HG03378 (cell line): ENCODE results near the gene P2RX1.
"Not testable (repeated sequence)": the region's sequence is repeated elsewhere in the genome, so short reads cannot be mapped to it uniquely, and the experiment has no call there.

Experiments used
- ATAC-seq: cut with Tn5 transposase; IDR thresholded peaks from one replicate; pipeline ENCODE4 v1.9.1; 2021; ENCODE audit warnings: mild to moderate bottlenecking, moderate library complexity; ENCODE audit not compliant: unreplicated experiment

The P2RX1 gene

DNA sequence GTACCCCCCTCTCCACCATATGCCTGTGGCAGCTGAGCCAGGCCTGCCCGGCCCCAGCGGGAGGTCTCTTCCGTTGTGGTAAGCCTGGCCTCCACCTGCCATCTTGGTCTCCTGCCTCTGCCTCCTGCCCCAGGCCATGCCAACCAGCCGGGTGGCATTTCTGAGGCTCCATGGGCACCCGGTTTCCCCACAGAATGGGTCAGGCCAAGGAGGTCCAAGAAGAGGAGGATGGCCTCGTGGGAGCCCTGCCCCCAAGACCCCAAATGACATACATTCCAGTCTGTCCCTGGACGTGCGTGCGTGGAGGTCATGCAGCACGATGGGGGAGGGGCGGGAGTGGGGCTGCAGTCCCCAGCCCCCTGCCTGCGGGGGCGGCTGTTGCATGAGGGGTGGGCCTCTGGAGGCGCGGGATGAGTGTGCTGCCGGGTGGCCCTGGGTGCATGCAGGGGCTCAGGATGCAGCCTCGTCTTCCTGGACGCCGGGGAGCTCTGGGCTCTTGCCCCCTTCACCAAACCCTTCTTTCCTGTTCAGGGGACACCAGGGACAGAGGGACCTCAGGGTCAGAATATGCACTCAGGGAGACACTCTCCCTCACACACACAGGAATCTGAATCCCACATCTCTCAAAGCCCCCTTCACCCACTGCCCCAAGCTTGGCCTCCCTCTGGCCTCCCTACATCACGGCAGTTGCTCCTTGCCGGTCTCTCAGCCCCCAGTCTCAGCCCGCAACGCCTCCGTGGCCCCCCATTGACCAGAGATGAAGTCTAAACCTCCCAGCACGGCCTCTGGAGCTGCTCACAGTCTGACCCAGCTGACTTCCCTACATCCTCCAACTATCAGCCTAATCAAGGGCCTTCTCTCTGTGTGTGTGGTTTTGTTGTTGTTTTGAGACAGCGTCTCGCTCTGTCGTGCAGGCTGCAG is 54.2 kb downstream of the P2RX1 start:
- no peak for ATAC-seq

DNA sequence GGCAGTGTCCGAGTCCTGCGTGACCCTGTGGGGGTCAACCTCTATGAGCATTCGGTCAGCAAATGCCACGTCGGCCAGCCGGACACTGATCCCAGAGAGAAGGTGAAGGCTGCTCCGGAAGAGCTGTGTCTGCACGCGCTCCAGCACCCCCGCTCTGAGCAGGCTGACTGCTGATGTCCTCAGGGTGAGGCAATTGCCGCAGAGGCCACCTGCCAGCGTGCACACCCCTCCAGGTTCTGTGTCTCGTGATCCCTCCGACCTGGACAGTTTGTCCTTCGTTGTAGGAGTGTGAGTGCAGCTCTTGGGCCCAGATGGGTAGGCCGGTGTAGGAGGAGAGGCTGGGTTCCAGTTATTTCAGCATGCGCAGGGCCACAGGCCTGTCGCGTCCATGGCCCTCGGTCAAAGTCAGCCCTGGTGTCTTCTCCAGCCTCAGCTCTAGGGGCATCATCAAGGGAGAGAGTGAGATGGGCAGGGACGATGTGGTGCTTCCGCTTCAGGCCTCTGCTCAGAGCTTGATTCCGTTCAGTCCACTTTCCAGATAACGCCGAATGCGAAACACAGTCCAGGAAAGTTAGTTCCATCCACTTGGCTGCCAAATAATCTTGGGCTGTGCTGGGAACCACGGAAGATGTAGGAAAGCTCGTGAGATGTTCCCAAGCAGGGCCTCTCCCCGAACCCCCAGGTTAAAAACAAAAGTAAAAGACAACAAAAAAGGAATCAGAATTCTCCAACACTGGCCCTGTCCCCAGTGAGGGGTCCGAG is 55.1 kb downstream of the P2RX1 start:
- no peak for ATAC-seq

DNA sequence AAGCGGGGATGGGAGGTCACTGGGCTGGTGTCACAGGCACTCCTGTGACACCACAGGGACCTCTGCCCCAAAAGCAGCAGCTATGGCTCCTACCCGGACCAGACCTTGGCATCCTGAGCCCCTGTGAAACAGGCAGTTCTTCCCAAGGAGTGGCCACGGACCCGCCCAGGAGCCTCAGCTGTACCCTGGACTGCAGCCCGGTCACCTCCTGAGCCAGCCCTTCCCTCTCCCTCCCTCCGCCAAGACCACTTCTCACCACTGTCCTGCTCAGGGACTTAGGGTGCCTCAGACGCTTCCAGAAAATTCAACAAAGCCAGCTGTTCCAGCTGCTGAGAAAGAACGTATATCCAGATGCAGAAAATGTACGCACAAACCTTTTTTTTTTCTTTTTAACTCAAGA is 56.3 kb downstream of the P2RX1 start:
- ATAC-seq: no peak

DNA sequence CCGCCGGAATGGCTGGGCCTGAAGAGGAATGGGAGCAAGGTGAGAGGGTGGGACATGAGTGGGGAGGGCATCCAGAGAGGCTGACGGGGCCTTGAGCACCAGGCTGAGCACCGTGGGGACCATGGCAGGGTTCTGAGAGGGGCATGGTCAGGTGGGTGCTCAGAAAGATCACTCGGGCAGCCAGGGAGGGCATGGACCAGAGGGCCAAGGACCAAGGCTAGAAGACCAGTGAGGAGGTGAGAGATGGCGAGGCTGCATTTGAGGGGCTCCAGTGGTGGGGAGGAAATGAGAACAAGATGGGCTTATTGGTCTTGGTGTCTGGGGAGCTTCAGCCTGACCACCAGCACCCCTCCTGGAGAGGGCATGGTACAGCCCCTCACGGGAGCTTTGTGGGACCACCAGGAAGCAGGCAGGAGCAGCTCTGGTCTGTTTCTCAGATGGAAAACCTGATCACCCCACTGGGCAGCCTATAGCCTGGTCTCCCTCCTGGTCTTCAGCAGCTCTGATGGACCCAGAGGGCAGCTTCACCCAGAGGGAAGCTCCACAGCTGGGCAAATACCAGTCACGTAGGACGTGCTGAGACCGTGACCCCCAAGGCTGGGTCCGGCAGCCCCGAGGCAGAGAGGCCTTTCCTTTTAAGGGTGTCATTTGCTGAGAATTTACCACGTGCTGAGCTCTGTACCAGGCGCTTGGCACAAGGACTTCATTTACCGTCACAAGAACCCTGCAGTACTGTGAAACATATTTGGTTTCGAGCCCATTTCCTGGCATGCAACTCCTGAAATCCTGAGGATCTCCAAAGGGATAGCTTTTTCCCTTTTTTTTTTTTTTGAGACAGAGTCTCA is 58.8 kb downstream of the P2RX1 start:
- no peak for ATAC-seq

DNA sequence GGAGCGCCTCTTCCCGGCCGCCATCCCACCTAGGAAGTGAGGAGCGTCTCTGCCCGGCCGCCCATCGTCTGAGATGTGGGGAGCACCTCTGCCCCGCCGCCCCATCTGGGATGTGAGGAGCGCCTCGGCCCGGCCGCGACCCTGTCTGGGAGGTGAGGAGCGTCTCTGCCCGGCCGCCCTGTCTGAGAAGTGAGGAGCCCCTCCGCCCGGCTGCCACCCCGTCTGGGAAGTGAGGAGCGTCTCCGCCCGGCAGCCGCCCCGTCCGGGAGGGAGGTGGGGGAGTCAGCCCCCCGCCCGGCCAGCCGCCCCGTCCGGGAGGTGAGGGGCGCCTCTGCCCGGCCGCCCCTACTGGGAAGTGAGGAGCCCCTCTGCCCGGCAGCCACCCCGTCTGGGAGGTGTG is 62.1 kb downstream of the P2RX1 start:
- not testable (repeated sequence) for ATAC-seq

DNA sequence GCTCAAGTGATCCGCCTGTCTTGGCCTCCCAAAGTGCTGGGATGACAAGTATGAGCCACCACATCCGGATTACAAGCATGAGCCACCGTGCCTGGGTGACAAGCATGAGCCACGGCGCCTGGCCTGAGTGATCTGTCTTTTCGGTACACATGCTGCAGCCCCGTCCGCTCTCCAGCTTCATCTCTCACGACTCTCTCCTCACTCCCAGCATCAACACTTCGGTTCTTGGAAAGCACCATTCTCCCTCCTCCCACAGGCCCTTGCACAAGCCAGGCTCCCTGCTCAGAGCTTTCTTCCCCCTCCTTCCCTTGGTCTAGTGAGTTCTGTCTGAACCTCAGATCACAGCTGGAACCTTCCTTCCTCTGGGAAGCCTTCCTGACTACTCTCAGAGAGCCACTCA is 63.7 kb downstream of the P2RX1 start:
- ATAC-seq: no peak

DNA sequence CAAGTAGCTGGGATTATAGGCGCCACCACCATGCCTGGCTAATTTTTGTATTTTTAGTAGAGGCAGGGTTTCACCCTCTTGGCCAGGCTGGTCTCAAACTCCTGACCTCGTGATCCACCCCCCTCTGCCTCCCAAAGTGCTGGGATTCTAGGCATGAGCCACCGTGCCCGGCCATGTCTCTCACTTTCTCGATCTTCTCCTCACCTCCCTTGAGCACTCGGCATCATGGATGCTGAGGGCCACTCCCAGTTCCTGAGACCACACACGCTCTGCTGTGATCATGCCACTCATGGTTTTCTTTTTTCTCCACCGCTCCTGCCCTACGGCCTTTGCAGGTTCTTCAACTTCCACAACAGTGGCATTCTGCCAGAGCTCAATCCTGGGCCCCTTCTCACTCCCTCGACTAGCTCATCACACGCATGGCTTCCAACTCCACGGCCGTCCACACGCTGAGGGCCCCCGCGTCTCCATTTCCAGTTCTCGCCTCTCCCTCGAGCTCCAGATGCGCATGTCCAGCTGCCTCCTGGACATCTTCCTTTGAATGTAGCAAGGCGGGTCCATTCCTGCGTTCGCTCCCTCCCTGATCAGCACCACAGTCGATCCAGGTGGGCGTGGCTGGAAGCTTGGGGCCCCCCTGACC is 64.7 kb downstream of the P2RX1 start:
- ATAC-seq: no peak

DNA sequence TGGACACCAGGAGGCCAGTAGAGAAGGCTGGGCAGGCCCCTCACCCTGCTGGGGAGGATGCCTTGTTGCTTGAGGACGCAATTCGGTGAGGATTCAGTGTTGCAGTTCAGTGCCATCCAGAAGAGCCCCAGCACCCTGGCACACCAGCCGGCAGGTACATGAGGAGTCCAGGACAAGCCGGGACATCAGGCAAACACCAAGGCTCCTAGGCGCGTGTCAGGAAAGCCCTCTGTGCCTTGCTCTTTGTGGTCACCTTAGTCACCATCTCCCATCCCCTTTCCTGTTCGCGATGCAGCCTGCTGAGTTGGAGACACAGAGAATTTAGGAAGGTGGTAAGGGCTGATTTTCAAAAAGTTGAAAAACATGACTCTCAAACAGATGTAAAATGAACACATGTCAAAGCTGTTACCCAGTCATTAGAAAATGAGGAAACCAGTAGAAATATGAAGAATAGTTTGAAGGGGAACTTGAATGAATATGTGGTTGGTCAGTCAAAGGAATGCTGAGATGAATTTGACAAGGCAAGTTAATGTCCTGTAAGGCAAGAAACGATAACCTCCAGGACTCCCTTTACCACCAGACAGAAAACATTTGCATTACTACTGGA is 67.9 kb downstream of the P2RX1 start:
- no peak for ATAC-seq

DNA sequence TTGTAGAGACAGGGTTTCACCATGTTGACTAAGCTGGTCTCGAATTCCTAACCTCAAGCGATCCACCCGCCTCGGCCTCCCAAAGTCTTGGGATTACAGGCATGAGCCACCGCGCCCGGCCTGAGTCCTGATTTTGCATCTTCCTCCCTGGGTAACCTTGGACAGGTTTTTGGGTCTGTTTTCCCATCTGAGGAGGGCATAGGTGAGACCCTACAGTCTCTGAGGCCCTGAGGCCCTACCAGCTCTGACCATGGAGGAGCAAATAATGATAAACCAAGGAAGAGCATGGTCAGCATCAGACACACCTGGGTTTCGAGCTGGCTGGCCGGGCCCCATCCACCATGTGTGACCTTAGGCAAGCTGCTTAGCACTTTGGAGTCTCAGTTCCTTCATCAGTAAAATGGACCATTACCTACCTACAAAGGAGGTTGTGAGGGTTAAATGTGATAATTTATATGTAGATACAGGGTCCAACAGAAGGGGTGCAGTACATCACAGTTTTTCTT is 69.0 kb downstream of the P2RX1 start:
- no peak for ATAC-seq
